Measurements from ENCODE around the gene FOXC2.
"Not testable (repeated sequence)": the region's sequence is repeated elsewhere in the genome, so short reads cannot be mapped to it uniquely, and the experiment has no call there.

The FOXC2 gene

DNA sequence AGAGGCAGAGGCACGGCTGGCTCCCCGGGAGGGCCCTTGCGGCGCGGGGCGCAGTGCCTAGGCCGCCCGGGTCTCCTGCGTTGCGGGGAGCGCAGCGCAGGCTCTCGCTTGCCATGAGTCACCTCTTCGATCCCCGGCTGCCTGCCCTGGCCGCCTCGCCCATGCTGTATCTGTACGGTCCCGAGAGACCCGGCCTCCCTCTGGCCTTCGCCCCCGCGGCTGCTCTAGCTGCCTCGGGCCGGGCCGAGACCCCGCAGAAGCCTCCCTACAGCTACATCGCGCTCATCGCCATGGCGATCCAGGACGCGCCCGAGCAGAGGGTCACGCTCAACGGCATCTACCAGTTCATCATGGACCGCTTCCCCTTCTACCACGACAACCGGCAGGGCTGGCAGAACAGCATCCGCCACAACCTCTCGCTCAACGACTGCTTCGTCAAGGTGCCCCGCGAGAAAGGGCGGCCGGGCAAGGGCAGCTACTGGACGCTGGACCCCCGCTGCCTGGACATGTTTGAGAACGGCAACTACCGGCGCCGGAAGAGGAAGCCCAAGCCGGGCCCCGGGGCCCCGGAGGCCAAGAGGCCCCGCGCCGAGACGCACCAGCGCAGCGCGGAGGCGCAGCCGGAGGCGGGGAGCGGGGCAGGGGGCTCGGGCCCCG lies 12.1 kb downstream of the FOXC2 start:
- Mint-ChIP-seq H3K36me3 (ENCODE audit: low read depth) (no peaks in the 10 kb centered on the region), H3K9me3 (no peaks in the 10 kb centered on the region), H3K27me3 (peaks cover 75% of the 10 kb centered on the region), H3K27ac (no peak overlapping the region), H3K4me3 (no peak overlapping the region), H3K4me1 (peaks cover 13% of the 10 kb centered on the region)
- DNase-seq (no peak), ATAC-seq (no peak)

DNA sequence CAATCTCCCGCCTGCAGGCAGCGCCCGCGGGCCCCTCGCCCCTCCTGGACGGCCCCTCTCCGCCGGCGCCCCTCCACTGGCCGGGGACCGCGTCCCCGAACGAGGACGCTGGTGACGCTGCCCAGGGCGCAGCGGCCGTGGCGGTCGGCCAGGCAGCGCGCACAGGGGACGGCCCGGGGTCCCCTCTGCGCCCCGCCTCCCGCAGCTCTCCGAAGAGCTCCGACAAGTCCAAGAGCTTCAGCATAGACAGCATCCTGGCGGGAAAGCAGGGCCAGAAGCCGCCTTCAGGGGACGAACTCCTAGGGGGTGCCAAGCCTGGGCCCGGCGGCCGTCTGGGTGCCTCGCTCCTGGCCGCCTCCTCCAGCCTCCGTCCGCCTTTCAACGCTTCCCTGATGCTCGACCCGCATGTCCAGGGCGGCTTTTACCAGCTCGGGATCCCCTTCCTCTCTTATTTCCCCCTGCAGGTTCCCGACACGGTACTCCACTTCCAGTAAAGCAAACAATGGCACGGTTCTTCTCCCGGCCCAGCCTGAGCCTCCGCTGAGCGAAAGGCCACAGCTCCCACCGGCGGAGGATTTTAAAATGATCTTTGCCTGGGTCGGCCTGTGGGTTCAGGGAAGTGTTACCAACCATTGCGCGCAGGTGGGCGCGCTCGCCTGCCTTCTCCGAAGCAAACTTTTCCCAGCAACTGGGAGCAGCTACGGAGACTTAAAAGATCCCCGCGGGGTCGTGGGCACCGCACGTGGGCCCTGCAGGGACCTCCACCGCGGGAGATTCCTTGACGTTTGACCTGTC lies 12.8 kb downstream of the FOXC2 start:
- Mint-ChIP-seq H3K4me3 (no peak overlapping the region), H3K27me3 (peaks cover 69% of the 10 kb centered on the region), H3K4me1 (peaks cover 13% of the 10 kb centered on the region)

DNA sequence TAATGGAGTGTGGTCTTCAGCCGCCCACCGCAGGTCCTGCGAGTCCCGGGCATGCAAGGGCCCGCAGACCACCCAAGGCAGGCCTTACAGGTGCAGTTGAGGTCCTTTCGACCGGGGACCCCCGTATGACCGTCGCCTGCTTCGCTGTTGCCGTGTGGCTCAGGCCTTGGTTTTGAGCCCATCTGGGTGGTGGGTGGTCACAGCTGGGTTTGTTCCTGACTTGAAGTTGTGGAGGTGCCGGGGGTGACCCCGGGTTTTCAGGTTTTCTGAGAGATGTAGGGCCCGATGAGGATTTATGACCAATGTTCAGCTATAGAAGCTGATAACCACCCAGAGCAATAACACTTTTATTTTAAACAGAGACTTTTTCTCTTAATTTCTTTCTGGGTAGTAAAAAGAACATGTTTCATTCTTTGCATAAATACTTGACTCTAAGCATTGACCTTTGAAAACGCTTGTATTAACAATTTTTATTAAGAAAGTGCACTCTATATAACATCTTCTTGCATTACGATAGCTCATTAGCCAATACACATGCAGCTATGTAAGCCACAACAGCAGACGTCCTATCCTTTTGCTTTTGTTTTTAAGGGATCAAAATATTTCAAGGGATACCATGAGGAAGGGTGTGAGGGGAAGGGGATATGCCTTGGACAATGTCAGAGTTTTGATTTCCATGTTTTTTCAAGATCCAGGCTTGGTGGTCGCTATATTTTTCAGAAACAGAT lies 13.6 kb downstream of the FOXC2 start:
- Mint-ChIP-seq H3K4me1 (peaks cover 13% of the 10 kb centered on the region), H3K9me3 (no peaks in the 10 kb centered on the region), H3K27me3 (peaks cover 63% of the 10 kb centered on the region), H3K36me3 (ENCODE audit: low read depth) (no peaks in the 10 kb centered on the region), H3K4me3 (no peak overlapping the region), H3K27ac (no peak overlapping the region)
- DNase-seq (no peak), ATAC-seq (no peak)

More for the DNA sequence above, 12.8 kb downstream of the FOXC2 start:
- H3K36me3 Mint-ChIP-seq (ENCODE audit: low read depth) = no peaks in the 10 kb centered on the region
- DNase-seq = no peak
- no peaks in the 10 kb centered on the region for H3K9me3 Mint-ChIP-seq
- H3K27ac Mint-ChIP-seq = no peak overlapping the region
- ATAC-seq = no peak

DNA sequence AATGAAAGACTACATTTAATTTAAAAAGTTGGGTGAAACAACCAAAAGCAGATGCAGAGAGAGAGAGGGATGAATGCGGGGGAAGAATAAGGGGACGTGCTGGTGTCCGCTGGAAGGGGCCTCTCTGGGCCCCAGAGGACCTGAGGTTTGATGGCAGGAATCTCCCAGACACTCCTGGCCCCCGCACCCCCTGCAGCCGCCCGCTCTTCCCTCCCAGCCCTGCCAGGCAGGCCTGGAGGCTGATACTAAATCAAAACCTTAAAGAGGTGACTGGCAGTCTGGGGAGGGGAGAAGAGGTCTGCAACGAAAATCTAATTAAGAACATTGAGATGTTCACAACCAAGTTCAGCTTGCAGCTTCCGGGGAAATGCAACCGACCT lies 14.2 kb downstream of the FOXC2 start:
- H3K27me3 Mint-ChIP-seq = peaks cover 59% of the 10 kb centered on the region
- ATAC-seq = no peak
- H3K4me1 Mint-ChIP-seq = peaks cover 13% of the 10 kb centered on the region
- no peak overlapping the region for H3K4me3 Mint-ChIP-seq
- no peak for DNase-seq
- no peaks in the 10 kb centered on the region for H3K9me3 Mint-ChIP-seq
- H3K36me3 Mint-ChIP-seq (ENCODE audit: low read depth) = no peaks in the 10 kb centered on the region
- no peak overlapping the region for H3K27ac Mint-ChIP-seq

DNA sequence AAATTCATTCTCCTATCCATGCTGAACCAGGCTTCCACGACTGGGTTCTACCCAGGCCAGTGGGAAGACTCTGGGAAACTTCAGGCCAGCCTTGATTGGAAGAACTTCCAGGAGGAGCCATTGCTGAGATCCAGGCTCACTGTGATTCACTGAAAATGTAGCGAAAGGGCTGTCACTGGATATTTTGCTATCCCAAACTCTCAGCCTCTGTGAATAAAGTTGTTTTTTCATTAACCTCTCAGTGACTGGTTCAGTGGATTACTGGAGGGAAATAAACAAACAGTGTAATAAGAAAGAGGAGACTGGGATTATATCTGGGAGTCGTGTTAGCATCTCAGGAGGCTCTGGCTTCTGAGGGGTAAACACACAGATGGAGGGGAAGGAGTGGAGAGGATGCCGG lies 14.8 kb downstream of the FOXC2 start:
- H3K4me1 Mint-ChIP-seq = peaks cover 7% of the 10 kb centered on the region
- H3K27ac Mint-ChIP-seq = no peak overlapping the region
- H3K4me3 Mint-ChIP-seq = no peak overlapping the region
- ATAC-seq (no peak), DNase-seq (no peak)
- H3K9me3 Mint-ChIP-seq = no peaks in the 10 kb centered on the region
- H3K36me3 Mint-ChIP-seq (ENCODE audit: low read depth) = no peaks in the 10 kb centered on the region
- H3K27me3 Mint-ChIP-seq = peaks cover 52% of the 10 kb centered on the region

DNA sequence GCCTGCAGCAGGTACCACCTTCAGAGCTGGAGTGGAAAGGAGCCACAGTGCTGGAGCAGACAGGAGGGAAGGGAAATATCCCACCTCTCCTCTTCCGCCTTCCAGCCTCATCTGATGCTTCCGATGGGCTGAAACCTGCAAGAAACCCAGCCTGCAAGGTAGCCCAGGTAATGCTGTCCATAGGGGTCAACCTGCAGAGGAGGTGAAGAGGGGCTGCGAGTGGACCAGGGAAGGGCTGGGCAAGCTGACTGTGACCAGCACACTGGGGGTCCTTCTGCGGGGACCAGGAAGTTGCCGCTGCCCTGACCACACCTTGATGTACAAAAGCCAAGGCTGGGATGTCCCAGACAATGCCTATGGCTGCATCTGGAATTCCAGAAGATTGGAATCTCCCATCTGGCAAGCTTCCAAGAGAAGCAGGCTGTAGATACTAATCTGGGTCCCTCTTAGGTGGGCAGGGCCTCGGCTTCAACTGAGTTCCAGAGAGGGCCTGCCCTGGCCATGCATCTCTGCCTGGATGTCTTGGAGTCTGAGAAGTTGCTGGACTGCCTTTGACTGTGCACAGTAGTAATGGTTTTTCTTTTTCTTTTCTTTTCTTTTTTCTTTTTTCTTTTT lies 17.5 kb downstream of the FOXC2 start:
- peaks cover 29% of the 10 kb centered on the region for H3K27me3 Mint-ChIP-seq
- no peaks in the 10 kb centered on the region for H3K4me1 Mint-ChIP-seq
- H3K27ac Mint-ChIP-seq = no peak overlapping the region
- H3K36me3 Mint-ChIP-seq (ENCODE audit: low read depth) = no peaks in the 10 kb centered on the region
- DNase-seq (no peak), ATAC-seq (no peak)
- H3K4me3 Mint-ChIP-seq = no peak overlapping the region
- no peaks in the 10 kb centered on the region for H3K9me3 Mint-ChIP-seq

DNA sequence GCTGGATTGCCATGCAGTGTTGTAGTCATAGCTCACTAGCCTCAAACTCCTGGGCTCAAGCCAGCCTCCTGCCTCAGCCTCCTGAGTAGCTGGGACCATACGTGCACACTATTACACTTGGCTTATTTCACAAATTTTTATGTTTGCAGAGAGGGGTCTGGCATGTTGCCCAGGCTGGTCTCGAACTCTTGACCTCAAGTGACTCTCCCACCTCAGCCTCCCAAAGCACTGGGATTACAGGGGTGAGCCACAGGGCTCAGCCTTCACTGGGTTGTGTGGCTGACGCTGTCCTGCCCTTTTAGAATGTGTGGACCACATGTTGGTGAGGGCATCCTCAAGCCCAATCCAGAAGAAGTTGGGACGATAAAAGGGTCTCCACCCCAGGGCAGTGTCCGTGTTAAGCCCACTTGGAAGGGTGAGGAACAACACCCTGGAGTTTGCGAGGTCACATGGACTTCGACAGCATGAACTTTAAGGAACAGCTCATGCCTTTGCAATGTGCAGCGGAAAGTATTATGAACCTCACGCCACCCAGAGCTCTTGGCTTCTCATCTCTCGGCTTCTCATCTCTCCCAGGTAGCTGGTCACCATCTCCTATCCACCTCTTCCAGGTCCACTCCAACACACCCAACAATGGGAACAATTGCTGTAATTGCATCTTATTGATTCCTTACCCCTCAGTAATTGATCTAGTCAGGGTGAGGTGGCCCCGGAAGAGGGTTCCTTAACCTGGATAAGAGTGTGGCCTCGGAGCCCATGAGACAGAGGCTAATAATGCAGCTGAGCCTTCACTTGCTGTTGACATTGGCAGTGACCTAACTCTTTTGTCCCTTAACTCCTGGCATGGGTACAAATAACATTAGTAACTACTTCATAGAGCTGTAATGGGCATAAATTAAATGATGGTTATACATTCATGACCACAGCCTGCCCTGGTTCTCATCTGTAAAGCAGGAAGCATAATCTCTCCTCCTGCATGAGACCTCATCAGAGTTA lies 18.4 kb downstream of the FOXC2 start:
- Mint-ChIP-seq H3K27ac (no peak overlapping the region), H3K9me3 (no peaks in the 10 kb centered on the region), H3K36me3 (ENCODE audit: low read depth) (no peaks in the 10 kb centered on the region), H3K4me1 (no peaks in the 10 kb centered on the region), H3K27me3 (peaks cover 24% of the 10 kb centered on the region), H3K4me3 (no peak overlapping the region)
- ATAC-seq (peak; percentile 15), DNase-seq (no peak)

DNA sequence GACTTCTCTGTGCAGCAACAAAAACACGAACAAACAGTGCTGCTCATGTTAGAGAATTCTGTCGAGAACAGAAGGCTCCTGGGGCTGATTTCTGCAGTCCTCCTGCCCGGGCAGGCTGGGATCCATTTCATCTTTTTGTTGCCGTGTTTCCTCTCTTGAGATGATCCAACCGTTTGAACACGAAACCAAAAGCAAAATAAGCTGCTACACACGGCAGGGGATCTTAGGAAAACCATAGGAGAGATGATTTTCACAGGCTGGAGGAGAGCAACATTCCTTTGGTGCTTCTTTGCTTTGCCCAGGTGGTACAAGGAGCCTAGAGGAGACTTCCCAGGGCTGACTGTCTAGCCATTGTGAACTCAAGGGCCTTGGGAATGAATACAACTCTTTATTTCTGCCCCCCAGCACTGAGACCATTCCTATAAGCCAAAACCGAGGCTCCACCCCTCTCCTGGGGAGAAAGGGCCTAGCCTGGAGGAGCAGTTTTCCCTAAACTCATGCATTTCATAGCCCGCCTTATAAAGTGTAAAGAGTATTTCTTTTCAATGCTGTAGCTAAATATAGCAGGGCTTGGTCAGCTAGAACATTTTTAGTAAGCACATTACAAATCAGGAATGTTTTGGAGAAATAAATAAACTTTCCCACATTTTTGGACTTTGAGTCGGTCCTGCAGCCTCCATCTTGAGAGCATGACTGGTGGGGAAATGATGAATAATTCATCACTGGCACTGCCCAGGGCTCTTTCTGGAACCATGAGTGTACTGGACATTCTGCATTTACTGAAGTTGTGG lies 19.4 kb downstream of the FOXC2 start:
- DNase-seq = no peak
- ATAC-seq = no peak
- no peaks in the 10 kb centered on the region for H3K36me3 Mint-ChIP-seq (ENCODE audit: low read depth)
- no peak overlapping the region for H3K27ac Mint-ChIP-seq
- H3K4me3 Mint-ChIP-seq = no peak overlapping the region
- H3K27me3 Mint-ChIP-seq = peaks cover 19% of the 10 kb centered on the region
- H3K4me1 Mint-ChIP-seq = no peaks in the 10 kb centered on the region
- no peaks in the 10 kb centered on the region for H3K9me3 Mint-ChIP-seq

DNA sequence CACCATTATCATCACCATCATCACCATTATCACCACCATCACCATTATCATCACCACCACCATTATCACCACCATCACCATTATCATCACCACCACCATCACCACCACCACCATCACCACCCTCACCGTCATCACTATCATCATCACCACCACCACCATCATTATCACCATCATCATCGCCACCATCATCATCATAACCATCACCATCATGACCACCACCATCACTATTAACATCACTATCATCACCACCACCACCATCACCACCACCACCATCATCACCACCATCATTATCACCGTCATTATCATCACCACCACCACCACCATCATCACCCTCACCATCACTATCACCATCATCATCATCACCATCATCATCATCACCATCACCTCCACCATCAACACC lies 20.9 kb downstream of the FOXC2 start:
- ATAC-seq (no peak), DNase-seq (no peak)
- no peaks in the 10 kb centered on the region for H3K9me3 Mint-ChIP-seq
- no peak overlapping the region for H3K27ac Mint-ChIP-seq
- H3K27me3 Mint-ChIP-seq = peaks cover 15% of the 10 kb centered on the region
- no peak overlapping the region for H3K4me3 Mint-ChIP-seq
- no peaks in the 10 kb centered on the region for H3K36me3 Mint-ChIP-seq (ENCODE audit: low read depth)
- no peaks in the 10 kb centered on the region for H3K4me1 Mint-ChIP-seq

DNA sequence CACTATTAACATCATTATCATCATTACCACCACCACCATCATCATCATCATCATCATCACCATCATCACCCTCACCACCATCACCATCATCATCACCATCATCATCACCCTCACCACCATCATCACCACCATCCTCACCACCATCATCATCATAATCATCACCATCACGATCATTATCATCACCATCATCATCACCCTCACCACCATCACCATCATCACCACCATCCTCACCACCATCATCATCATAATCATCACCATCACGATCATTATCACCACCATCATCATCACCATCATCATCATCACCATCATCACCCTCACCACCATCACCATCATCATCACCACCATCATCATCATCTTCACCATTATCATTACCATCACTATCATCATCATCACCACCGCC lies 21.3 kb downstream of the FOXC2 start:
- not testable (repeated sequence) for DNase-seq; ATAC-seq; H3K9me3 Mint-ChIP-seq; H3K4me3 Mint-ChIP-seq; H3K4me1 Mint-ChIP-seq; H3K27ac Mint-ChIP-seq; H3K36me3 Mint-ChIP-seq (ENCODE audit: low read depth)
- H3K27me3 Mint-ChIP-seq = peaks cover 17% of the 10 kb centered on the region

DNA sequence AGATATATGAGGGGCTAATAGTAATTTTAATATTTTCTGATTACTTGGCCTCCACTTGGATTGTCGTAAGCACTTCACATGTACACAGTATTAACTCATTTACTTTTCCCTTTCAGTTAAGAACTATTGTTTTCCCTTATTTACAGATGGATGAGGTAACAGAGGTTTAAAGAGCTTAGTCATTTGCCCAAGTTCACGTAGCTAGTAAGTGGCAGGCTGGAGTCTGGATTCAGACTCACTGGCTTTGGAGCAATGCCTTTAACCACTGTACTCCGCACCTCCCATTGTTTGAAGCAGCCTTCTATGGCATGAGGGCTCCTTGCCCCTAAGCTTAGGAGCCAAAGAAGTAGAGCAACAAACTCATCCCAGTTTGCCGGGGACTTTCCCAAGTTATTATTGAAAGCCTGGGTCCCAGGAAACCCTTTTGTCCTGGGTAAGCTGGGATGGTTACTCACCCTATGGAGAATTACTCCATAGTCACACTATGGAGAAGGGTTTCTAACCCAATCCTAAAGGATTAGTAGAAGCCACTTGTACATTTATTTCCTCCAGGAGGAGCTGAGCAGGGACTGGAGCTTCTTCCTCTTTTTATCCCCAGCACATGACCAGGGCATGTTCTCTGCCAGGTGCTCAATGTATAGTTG lies 24.0 kb downstream of the FOXC2 start:
- Mint-ChIP-seq H3K36me3 (ENCODE audit: low read depth) (no peaks in the 10 kb centered on the region), H3K27me3 (peaks cover 31% of the 10 kb centered on the region), H3K9me3 (no peaks in the 10 kb centered on the region), H3K27ac (no peak overlapping the region), H3K4me1 (peaks cover 3% of the 10 kb centered on the region), H3K4me3 (no peak overlapping the region)
- DNase-seq = no peak
- ATAC-seq = no peak

DNA sequence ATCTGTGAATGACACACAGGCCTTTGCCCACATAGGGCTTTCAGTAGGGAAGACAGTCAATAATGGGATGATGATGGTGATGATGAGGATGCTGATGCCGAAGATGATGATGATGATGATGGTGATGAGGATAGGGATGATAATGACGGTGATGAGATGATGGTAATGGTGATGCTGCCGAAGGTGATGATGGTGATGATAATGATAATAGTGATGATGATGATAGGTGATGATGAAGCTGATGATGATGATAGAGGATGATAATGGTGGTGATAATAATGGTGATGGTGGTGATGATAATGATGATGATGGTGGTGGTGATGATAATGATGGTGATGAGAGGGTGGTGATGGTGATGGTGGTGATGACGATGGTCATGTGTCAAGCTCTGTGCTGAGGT lies 24.6 kb downstream of the FOXC2 start:
- ATAC-seq = no peak
- Mint-ChIP-seq H3K9me3 (no peaks in the 10 kb centered on the region), H3K4me1 (peaks cover 3% of the 10 kb centered on the region), H3K36me3 (ENCODE audit: low read depth) (no peaks in the 10 kb centered on the region), H3K27ac (no peak overlapping the region), H3K27me3 (peaks cover 33% of the 10 kb centered on the region), H3K4me3 (no peak overlapping the region)
- DNase-seq = no peak

All from activated naive CD8-positive, alpha-beta T cell treated with anti-CD3 and anti-CD28 coated beads, Interleukin-2, amount 50 U/mL, for 24 hours (primary cell).